CD8-positive, alpha-beta memory T cell (primary cell): ENCODE data around the gene CYP2D6. TPM values are rescaled to one million over a fixed set of nuclear protein-coding genes. Genes with fewer than 3 reads are reported as not detected.
"Not testable (repeated sequence)": the region's sequence is repeated elsewhere in the genome, so short reads cannot be mapped to it uniquely, and the experiment has no call there.

Source experiments
- CTCF ChIA-PET: fragments of 350-600 bp; sonication (Branson Sonifier 250); formaldehyde crosslinking; loops from one replicate; lab custom pipeline; 2021; ENCODE audit warnings: antibody characterized with exemption; lab: Charles Lee
- POLR2A ChIA-PET: fragments of 350-600 bp; sonication (Branson Sonifier 250); formaldehyde crosslinking; loops from one replicate; lab custom pipeline; 2021; ENCODE audit warnings: antibody characterized with exemption; lab: Charles Lee
- DNase-seq, 5 donors: peaks; one replicate each; pipeline versions ENCODE4 v3.0.0 to v3.0.0-alpha.2; 2020 to 2022; ENCODE audit warnings: mixed read lengths in 1 of 5
- H3K27ac ChIP-seq: one replicate; pipeline ENCODE4 v1.7.0; 2013; ENCODE audit warnings: low read depth, mild to moderate bottlenecking, low read length, moderate library complexity
- H3K27me3 ChIP-seq: 2 replicates; pipeline ENCODE4 v1.7.0; 2013; ENCODE audit warnings: low read length, mild to moderate bottlenecking; ENCODE audit not compliant: insufficient read depth, poor library complexity, severe bottlenecking
- H3K36me3 ChIP-seq: 2 replicates; pipeline ENCODE4 v1.7.0; 2013; ENCODE audit warnings: mild to moderate bottlenecking, low read length, moderate library complexity; ENCODE audit not compliant: insufficient read depth
- H3K4me1 ChIP-seq: 2 replicates; pipeline ENCODE4 v1.7.0; 2013; ENCODE audit warnings: mild to moderate bottlenecking, low read length, moderate library complexity; ENCODE audit not compliant: insufficient read depth
- H3K4me3 ChIP-seq: 2 replicates; pipeline ENCODE4 v1.7.0; 2013; ENCODE audit warnings: mild to moderate bottlenecking, low read length
- H3K9me3 ChIP-seq: 2 replicates; pipeline ENCODE4 v1.7.0; 2013; ENCODE audit warnings: mild to moderate bottlenecking, low read length
- H3K27ac Mint-ChIP-seq, 8 donors: one replicate each; pipeline ENCODE4 v1.8.0; 2020 to 2021; ENCODE audit warnings: mixed read lengths in 8 of 8, mild to moderate bottlenecking in 6 of 8, inconsistent platforms in 3 of 8, moderate library complexity in 3 of 8
- H3K27me3 Mint-ChIP-seq, 2 donors: one replicate each; pipeline ENCODE4 v1.8.0; 2020 to 2021; ENCODE audit warnings: mixed read lengths in 2 of 2, mild to moderate bottlenecking in 1 of 2, moderate library complexity in 1 of 2
- H3K36me3 Mint-ChIP-seq, 3 donors: one replicate each; pipeline ENCODE4 v1.8.0; 2020 to 2021; ENCODE audit warnings: mixed read lengths in 3 of 3, inconsistent platforms in 1 of 3, mild to moderate bottlenecking in 1 of 3
- H3K4me1 Mint-ChIP-seq, 3 donors: one replicate each; pipeline ENCODE4 v1.8.0; 2020 to 2021; ENCODE audit warnings: mixed read lengths in 3 of 3, inconsistent platforms in 1 of 3, mild to moderate bottlenecking in 1 of 3
- H3K4me3 Mint-ChIP-seq, 7 donors: one replicate each; pipeline ENCODE4 v1.8.0; 2020 to 2021; ENCODE audit warnings: mixed read lengths in 7 of 7, mild to moderate bottlenecking in 6 of 7, moderate library complexity in 4 of 7, inconsistent platforms in 2 of 7
- H3K9me3 Mint-ChIP-seq, 5 donors: one replicate each; pipeline ENCODE4 v1.8.0; 2020 to 2022; ENCODE audit warnings: mixed read lengths in 5 of 5, mild to moderate bottlenecking in 3 of 5, moderate library complexity in 2 of 5, inconsistent platforms in 1 of 5
- polyA plus RNA-seq: library from polyadenylated mRNA; unstranded; fragments of 300-500 nt; fragmentation: Illumina TruSeq; gene quantifications from one replicate; pipeline ENCODE4 v1.2.3, GENCODE V29; 2021
- total RNA-seq, 2 experiments: library from RNA; stranded (reverse); gene quantifications; one replicate each; pipeline ENCODE4 v1.2.3, GENCODE V29; 2021

Gene CYP2D6
- 1 to 10 TPM; 1.8 to 2.2 TPM for total RNA-seq
- 0.26 TPM for polyA plus RNA-seq

DNA sequence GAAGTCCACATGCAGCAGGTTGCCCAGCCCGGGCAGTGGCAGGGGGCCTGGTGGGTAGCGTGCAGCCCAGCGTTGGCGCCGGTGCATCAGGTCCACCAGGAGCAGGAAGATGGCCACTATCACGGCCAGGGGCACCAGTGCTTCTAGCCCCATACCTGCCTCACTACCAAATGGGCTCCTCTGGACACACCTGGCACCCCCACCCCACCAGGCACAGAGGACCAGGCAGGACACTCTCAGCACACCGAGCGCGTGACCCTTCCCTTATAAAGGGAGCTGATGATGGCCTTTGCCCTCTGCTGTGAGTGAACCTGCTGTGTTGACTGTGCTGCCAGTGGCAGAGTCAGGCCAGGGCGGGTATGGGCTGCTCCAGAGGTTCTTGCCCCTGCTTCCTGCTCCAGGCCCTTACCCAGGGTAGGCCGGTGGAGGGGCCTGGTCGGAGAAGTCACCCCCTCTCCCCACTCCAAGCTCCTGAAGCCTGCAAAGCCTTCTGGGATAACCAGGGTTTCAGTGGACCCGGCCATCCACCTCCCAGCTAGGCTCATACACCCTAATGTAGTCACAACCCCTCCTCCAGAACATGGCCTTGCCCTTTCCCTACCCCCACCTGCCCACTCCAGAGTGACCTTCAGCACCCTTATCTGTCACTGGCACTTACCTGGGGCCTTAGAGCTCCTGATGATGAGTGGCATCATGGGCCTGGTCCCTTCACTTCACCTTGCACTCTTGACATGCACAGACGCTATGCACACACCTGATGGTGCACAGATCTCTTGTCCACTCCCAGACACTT is at the start of gene CYP2D6:
TSS of gene CYP2D6 (minus strand) at position 172 of the 793 bp plus-strand sequence. CDS start at position 153, 19 bp downstream.
- POLR2A ChIA-PET, H3K36me3 Mint-ChIP-seq, H3K9me3 ChIP-seq, H3K9me3 Mint-ChIP-seq, H3K27me3 Mint-ChIP-seq, H3K4me3 ChIP-seq, H3K36me3 ChIP-seq, H3K27ac ChIP-seq, H3K4me1 Mint-ChIP-seq, H3K4me3 Mint-ChIP-seq, CTCF ChIA-PET, H3K27me3 ChIP-seq, H3K4me1 ChIP-seq, DNase-seq: not testable (repeated sequence)
- H3K27ac Mint-ChIP-seq: peak within 1 kb of the TSS in 1 of 8 donors; percentile 10

DNA sequence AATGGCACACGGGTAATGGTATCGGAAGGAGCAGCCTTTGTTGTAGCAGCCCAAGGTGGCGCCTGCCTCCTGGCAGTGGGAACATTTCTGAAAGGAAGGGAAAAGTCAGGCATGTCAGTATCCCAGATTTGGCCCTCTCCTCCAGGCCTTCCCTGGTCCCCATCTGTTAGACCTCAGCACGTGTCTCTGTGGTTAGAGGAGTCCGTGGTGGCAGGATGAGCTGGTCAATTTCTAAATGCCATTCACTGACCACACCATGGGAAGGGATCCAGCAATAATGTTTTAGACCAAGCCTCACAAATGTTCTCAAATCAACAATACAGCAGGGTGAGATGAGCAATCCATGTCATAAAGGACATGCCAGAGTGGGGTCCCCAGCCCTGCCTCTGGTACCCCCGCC is 49.0 kb upstream of the CYP2D6 start:
- peak overlapping the region in 3 of 7 donors; percentile 34 to 84 (median 48) for H3K4me3 Mint-ChIP-seq
- Histone ChIP-seq H3K36me3 (no peaks in the 10 kb centered on the region), H3K27ac (no peak overlapping the region), H3K4me1 (peaks cover 45% of the 10 kb centered on the region), H3K4me3 (no peak overlapping the region), H3K9me3 (no peaks in the 10 kb centered on the region), H3K27me3 (no peaks in the 10 kb centered on the region)
- DNase-seq: no peak
- peaks cover 0 to 29% (median 13%) of the 10 kb centered on the region in 3 donors for H3K36me3 Mint-ChIP-seq
- ChIA-PET CTCF (no interaction called here), POLR2A (no interaction called here)
- H3K27ac Mint-ChIP-seq: peak overlapping the region in 7 of 8 donors; percentile 54 to 98 (median 95)
- H3K4me1 Mint-ChIP-seq: peaks cover 69 to 83% (median 77%) of the 10 kb centered on the region in 3 donors
- no peaks in the 10 kb centered on the region for H3K27me3 Mint-ChIP-seq
- no peaks in the 10 kb centered on the region for H3K9me3 Mint-ChIP-seq

DNA sequence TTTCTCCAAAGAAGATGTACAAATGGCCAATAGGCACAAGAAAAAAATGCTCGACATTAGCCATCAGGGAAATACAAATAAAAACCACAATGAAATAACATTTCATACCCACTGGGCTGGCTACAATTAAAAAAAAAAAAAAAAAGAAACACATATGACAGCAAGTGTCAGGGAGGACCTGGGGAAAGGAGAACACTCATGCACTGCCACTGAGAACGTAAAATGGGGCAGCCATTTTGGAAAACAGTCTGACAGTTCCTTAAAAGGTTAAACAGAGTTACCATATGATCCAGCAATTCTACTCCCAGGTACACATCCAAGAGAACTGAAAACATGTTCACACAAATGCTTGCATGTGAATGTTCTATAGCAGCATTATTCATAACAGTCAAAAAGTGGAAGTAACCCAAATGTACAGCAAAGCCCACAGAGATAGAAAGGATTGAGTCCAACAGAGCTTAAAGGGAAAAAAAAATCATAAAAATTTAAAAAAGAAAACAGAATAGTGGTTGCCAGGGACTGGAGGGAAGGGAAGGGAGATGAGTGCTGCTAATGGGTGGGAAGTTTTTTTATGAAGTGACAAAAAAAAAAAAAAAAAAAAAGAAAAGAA is 48.4 kb upstream of the CYP2D6 start:
- peak overlapping the region in 7 of 8 donors; percentile 33 to 98 (median 61) for H3K27ac Mint-ChIP-seq
- H3K27me3 ChIP-seq: no peaks in the 10 kb centered on the region
- no peaks in the 10 kb centered on the region for H3K9me3 ChIP-seq
- H3K27ac ChIP-seq: no peak overlapping the region
- peaks cover 0 to 29% (median 13%) of the 10 kb centered on the region in 3 donors for H3K36me3 Mint-ChIP-seq
- no peaks in the 10 kb centered on the region for H3K36me3 ChIP-seq
- POLR2A ChIA-PET: interaction anchor here (0.6 to 0.7 kb wide), 2 partner anchors 38 to 210 kb away, joined by 5 to 9 read pairs; no protein-coding TSS in a partner anchor
- H3K9me3 Mint-ChIP-seq: no peaks in the 10 kb centered on the region
- DNase-seq: no peak
- H3K4me1 ChIP-seq: peaks cover 45% of the 10 kb centered on the region
- no peaks in the 10 kb centered on the region for H3K27me3 Mint-ChIP-seq
- CTCF ChIA-PET: no interaction called here
- H3K4me3 ChIP-seq: no peak overlapping the region
- H3K4me1 Mint-ChIP-seq: peaks cover 67 to 82% (median 76%) of the 10 kb centered on the region in 3 donors
- H3K4me3 Mint-ChIP-seq: peak overlapping the region in 1 of 7 donors; percentile 7

DNA sequence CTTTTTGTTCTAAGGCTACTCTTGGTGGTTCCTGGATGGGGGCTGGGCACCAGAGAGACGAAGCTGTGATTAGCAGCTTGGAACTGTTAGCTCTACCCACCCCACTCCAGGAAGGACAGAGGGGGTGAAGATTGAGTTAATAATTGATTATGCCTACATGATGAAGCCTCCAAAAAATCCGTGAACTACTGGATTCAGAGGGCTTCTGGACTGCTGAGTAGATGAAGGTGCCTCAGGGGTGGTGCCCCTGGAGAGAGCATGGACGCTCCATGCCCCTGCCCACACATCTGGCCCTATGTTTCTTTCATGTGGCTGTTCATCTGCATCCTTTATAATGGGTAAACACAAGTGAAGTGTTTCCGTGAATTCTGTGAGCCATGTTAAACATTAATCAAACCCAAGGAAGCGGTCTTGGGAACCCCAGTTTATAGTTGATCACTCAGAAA is 47.3 kb upstream of the CYP2D6 start:
- ChIA-PET CTCF (interaction anchor here (1.5 kb wide), 1 partner anchor 12 kb away, joined by 3 read pairs; no protein-coding TSS in a partner anchor), POLR2A (interaction anchor here (0.7 kb wide), 1 partner anchor 22 kb away, joined by 3 read pairs; no protein-coding TSS in a partner anchor)
- H3K27me3 ChIP-seq: no peaks in the 10 kb centered on the region
- peaks cover 0 to 29% (median 13%) of the 10 kb centered on the region in 3 donors for H3K36me3 Mint-ChIP-seq
- no peaks in the 10 kb centered on the region for H3K9me3 Mint-ChIP-seq
- no peaks in the 10 kb centered on the region for H3K9me3 ChIP-seq
- H3K27ac ChIP-seq: no peak overlapping the region
- H3K4me3 Mint-ChIP-seq: peak overlapping the region in 1 of 7 donors; percentile 4
- no peaks in the 10 kb centered on the region for H3K36me3 ChIP-seq
- DNase-seq: no peak
- peak overlapping the region in 7 of 8 donors; percentile 37 to 88 (median 58) for H3K27ac Mint-ChIP-seq
- H3K4me1 Mint-ChIP-seq: peaks cover 65 to 82% (median 75%) of the 10 kb centered on the region in 3 donors
- H3K4me1 ChIP-seq: peaks cover 44% of the 10 kb centered on the region
- no peak overlapping the region for H3K4me3 ChIP-seq
- no peaks in the 10 kb centered on the region for H3K27me3 Mint-ChIP-seq

DNA sequence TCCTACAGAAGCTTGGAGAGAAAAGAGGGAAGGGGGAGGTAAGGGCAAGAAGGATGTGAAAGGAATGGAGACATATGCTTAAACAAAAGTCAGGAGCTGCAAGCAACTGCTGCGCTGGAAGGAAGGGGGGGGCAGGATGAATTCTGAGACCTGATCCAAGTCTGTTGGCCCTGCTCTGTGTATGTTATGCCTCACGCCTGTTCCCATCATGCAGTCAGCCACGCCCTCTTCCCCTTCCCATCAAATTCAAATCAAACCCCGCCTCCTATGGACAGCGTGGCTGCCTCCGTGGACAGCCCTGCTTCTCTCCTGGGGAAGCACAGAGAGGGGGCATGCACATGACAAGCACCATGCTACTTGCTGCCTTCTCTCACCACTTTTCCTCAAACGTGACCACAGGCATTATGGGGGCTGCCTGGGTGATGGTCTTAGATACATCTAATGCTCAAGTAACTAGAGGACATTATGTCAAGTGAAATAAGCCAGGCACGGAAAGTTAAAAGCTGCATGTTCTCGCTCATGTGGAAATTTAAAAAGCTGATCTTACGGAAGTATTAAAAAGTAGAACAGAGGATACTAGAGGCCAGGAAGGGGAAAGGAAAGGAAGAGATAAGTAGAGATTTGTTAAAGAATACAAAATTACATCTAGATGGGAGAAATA is 45.8 kb upstream of the CYP2D6 start:
- CTCF ChIA-PET: interaction anchor here (1.5 kb wide), 1 partner anchor 11 kb away, joined by 3 read pairs; no protein-coding TSS in a partner anchor
- no peaks in the 10 kb centered on the region for H3K36me3 ChIP-seq
- POLR2A ChIA-PET: no interaction called here
- H3K9me3 Mint-ChIP-seq: no peaks in the 10 kb centered on the region
- H3K27ac ChIP-seq: no peak overlapping the region
- H3K4me1 ChIP-seq: peaks cover 32% of the 10 kb centered on the region
- peak overlapping the region in 2 of 8 donors; percentile 13 to 77 for H3K27ac Mint-ChIP-seq
- H3K4me3 Mint-ChIP-seq: no peak overlapping the region
- no peak overlapping the region for H3K4me3 ChIP-seq
- peaks cover 0 to 40% (median 13%) of the 10 kb centered on the region in 3 donors for H3K36me3 Mint-ChIP-seq
- DNase-seq: no peak
- H3K27me3 ChIP-seq: no peaks in the 10 kb centered on the region
- H3K4me1 Mint-ChIP-seq: peaks cover 59 to 83% (median 76%) of the 10 kb centered on the region in 3 donors
- no peaks in the 10 kb centered on the region for H3K27me3 Mint-ChIP-seq
- H3K9me3 ChIP-seq: no peaks in the 10 kb centered on the region

DNA sequence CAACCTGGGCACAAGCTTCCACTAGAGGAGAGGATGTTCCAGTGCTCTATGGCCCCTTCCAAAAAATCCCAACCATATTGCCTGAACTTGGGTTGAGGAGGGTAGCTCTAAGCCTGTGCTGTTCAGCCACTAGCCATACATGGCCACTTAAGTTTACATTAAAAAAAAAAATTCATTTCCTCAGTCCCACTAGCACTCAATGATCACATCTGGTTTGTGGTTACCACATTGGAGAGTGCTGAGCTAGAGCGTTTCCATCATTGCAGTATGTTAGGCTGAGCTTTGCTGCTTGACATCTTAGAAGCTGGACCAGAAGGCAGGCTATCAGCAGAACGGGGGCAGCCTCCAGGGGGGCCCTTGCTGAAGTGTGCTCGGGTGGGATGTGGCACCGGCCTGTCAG is 43.5 kb upstream of the CYP2D6 start:
- no peak for DNase-seq
- peaks cover 50 to 74% (median 68%) of the 10 kb centered on the region in 3 donors for H3K4me1 Mint-ChIP-seq
- peaks cover 9% of the 10 kb centered on the region for H3K36me3 ChIP-seq
- peaks cover 0 to 52% (median 12%) of the 10 kb centered on the region in 3 donors for H3K36me3 Mint-ChIP-seq
- H3K27me3 ChIP-seq: no peaks in the 10 kb centered on the region
- ChIA-PET POLR2A (no interaction called here), CTCF (interaction anchor here (1.2 to 1.5 kb wide), 3 partner anchors 95 to 264 kb away, joined by 3 read pairs; no protein-coding TSS in a partner anchor)
- no peak overlapping the region for H3K27ac ChIP-seq
- peak overlapping the region in 7 of 8 donors; percentile 40 to 73 (median 63) for H3K27ac Mint-ChIP-seq
- H3K27me3 Mint-ChIP-seq: no peaks in the 10 kb centered on the region
- H3K4me3 Mint-ChIP-seq: no peak overlapping the region
- no peaks in the 10 kb centered on the region for H3K9me3 ChIP-seq
- H3K9me3 Mint-ChIP-seq: no peaks in the 10 kb centered on the region
- peaks cover 12% of the 10 kb centered on the region for H3K4me1 ChIP-seq
- no peak overlapping the region for H3K4me3 ChIP-seq

DNA sequence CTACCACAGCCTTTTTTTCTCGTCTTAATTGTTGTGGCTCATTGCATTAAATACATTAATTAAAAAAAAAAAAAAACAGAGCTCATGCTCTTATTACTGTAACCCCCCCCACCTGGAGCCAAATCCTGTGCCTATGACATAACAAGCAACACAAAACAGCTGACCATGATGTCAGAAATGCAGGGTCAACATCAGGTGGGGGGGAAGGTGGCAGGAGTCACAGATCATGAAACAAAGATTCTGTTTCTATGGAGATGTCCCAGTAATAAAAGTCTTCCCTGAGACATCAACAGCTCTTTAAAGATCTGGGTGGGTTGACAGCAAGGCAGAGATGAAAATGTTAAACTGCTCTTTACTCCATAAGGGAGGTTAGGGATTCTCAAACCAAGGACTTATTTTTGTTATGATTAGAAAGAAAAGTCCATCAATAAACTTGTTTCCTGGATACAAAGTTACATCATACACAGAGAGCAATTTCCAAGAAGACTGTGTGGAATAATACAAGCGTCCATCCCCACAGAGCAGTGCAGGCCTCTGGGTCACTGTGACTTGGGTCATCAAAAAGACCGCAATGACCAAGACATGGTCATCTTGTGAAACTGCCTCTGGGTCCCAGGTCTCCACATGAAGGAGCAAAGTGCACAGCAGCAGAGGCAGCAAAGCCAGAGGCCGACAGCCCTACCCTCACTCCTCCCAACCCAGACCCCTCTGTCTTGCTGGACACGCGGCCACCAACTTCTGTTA is 42.7 kb upstream of the CYP2D6 start:
- H3K36me3 ChIP-seq: peaks cover 12% of the 10 kb centered on the region
- H3K27me3 ChIP-seq: no peaks in the 10 kb centered on the region
- CTCF ChIA-PET: interaction anchor here (1.2 to 6.7 kb wide), 5 partner anchors 29 to 265 kb away, joined by 3 to 54 read pairs (median 3); no protein-coding TSS in a partner anchor
- Mint-ChIP-seq H3K27ac (peak overlapping the region in 3 of 8 donors; percentile 46 to 66 (median 47)), H3K27me3 (no peaks in the 10 kb centered on the region), H3K36me3 (peaks cover 0 to 54% (median 12%) of the 10 kb centered on the region in 3 donors), H3K4me3 (no peak overlapping the region), H3K4me1 (peaks cover 50 to 71% (median 63%) of the 10 kb centered on the region in 3 donors), H3K9me3 (no peaks in the 10 kb centered on the region)
- no peak overlapping the region for H3K27ac ChIP-seq
- H3K9me3 ChIP-seq: no peaks in the 10 kb centered on the region
- POLR2A ChIA-PET: no interaction called here
- peaks cover 12% of the 10 kb centered on the region for H3K4me1 ChIP-seq
- no peak for DNase-seq
- no peak overlapping the region for H3K4me3 ChIP-seq
